Keratinocyte (primary cell): Measurements from ENCODE around the gene CCDC107.

Source experiments
- EZH2 ChIP-seq: IDR thresholded peaks from one replicate; pipeline ENCODE4 v1.6.1; 2012; ENCODE audit warnings: inconsistent platforms, mild to moderate bottlenecking, low read length, moderate library complexity
- TF ChIP-seq, protein P1 (sequence below), 3 experiments: IDR thresholded peaks in 1 of 3; conservative IDR thresholded peaks in 1 of 3; optimal IDR thresholded peaks in 1 of 3; 2 replicates in 2 of 3; 3 replicates in 1 of 3; pipeline versions ENCODE3 to v1.5.1; 2011; ENCODE audit warnings: low read length in 3 of 3, mild to moderate bottlenecking in 3 of 3, moderate library complexity in 2 of 3, control low read depth in 1 of 3, inconsistent platforms in 1 of 3; ENCODE audit not compliant: insufficient read depth in 2 of 3; ENCODE audit errors: extremely low read depth in 1 of 3

DNA sequence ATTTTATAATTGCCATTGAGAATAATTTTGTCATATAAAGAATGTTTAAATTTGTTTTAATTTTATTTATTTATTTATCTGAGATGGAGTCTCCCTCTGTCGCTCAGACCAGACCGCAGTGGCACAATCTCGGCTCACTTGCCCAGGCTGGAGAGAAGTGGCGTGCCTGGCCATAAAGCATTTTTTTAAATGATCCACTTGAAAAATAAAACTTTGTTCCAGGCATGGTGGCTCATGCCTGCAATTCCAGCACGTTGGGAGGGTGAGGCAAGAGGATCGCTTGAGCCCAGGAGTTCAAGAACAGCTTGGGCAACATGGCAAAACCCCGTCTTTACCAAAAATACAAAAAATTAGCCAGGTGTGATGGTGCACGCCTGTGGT, 5.3 kb upstream of the CCDC107 start:
- TF ChIP-seq, protein P1, sequence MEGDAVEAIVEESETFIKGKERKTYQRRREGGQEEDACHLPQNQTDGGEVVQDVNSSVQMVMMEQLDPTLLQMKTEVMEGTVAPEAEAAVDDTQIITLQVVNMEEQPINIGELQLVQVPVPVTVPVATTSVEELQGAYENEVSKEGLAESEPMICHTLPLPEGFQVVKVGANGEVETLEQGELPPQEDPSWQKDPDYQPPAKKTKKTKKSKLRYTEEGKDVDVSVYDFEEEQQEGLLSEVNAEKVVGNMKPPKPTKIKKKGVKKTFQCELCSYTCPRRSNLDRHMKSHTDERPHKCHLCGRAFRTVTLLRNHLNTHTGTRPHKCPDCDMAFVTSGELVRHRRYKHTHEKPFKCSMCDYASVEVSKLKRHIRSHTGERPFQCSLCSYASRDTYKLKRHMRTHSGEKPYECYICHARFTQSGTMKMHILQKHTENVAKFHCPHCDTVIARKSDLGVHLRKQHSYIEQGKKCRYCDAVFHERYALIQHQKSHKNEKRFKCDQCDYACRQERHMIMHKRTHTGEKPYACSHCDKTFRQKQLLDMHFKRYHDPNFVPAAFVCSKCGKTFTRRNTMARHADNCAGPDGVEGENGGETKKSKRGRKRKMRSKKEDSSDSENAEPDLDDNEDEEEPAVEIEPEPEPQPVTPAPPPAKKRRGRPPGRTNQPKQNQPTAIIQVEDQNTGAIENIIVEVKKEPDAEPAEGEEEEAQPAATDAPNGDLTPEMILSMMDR (optimal IDR thresholded peaks at IDR 0.05 in 1 of 3, IDR thresholded peaks at IDR 0.05 in 1 of 3, conservative IDR thresholded peaks at IDR 0.05 in 1 of 3; ENCODE audit: extremely low read depth in 1 of 3, insufficient read depth in 2 of 3, low read length in 3 of 3), result no peak
- no peak for TF ChIP-seq EZH2
